Motor neuron (in vitro differentiated cells): Measurements from ENCODE around the gene NPTXR. TPM values are rescaled to one million over a fixed set of nuclear protein-coding genes. Genes with fewer than 3 reads are reported as not detected.

Experiments used
- ATAC-seq, 8 experiments: fragments of 200-7000 bp; cut with Tn5 transposase; replicated peaks in 6 of 8; 2 replicates each; pipeline ENCODE4 v1.8.0; 2021; ENCODE audit warnings: mild to moderate bottlenecking in 8 of 8, moderate library complexity in 8 of 8
- H3K27ac ChIP-seq, 2 donors: fragments of 250-450 bp; sonication (Bioruptor Pico); 2 replicates each; pipeline ENCODE4 v1.9.0; 2021; ENCODE audit warnings: antibody characterized with exemption in 2 of 2, mild to moderate bottlenecking in 2 of 2, moderate library complexity in 1 of 2
- H3K4me1 ChIP-seq, 2 donors: fragments of 250-450 bp; sonication (Bioruptor Pico); replicated peaks in 1 of 2; 2 replicates each; pipeline ENCODE4 v1.6.1; 2021; ENCODE audit warnings: antibody characterized with exemption in 2 of 2, mild to moderate bottlenecking in 2 of 2, moderate library complexity in 1 of 2
- H3K4me3 ChIP-seq, 5 donors: fragments of 250-450 bp; sonication (Bioruptor Pico); 2 replicates each; pipeline ENCODE4 v1.9.0; 2021; ENCODE audit warnings: antibody characterized with exemption in 5 of 5, mild to moderate bottlenecking in 5 of 5, moderate library complexity in 4 of 5
- WGBS, 10 experiments: fragments of 450-650 bp; shearing (Covaris generic); methylation state at CpG; one replicate each; pipeline ENCODE4 v1.0.0; 2022; 5-methylcytosine and 5-hydroxymethylcytosine counted together
- in situ Hi-C, 9 experiments: fragments of 400-800 bp; cut with MboI; loops; one replicate each; pipeline ENCODE4 v1.15.0; 2021; ENCODE audit warnings: low sequenced_read_pairs in 9 of 9, low pct_unique_long_range_greater_than_20kb in 2 of 9; ENCODE audit not compliant: unreplicated experiment in 9 of 9
- total RNA-seq, 8 experiments: library from RNA; unstranded; fragments of 300-600 nt; gene quantifications; 2 replicates each; pipeline versions ENCODE4 v1.2.3 to v1.2.4, GENCODE V29; 2022

The NPTXR gene
- total RNA-seq, 8 experiments from 2014 or later = 0.71 to 15.7 (median 6.1) TPM

DNA sequence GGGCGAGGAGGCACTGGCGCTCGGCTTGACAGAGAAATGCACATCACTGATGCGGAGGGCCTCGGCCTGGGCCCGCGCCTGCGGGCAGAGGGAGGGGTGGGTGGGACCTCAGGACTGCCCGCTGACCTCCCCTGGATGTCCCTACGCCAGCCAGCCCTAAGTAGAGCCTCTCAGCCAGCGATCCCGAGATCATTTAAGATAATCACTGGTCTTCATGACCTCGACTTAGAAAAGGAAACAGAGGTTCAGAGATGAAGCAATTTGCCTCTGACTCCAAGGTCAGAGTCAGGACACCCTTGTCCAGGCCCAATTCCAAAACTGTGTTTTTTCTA is 23.3 kb upstream of the NPTXR start:
- no peak for ATAC-seq
- H3K4me1 ChIP-seq = peaks cover 16 to 19% of the 10 kb centered on the region in 2 donors
- H3K27ac ChIP-seq = no peak overlapping the region
- no peak overlapping the region for H3K4me3 ChIP-seq
- no CpG with 5 or more reads among the region's 13 CpGs for WGBS, 10 experiments
- in situ Hi-C loops = loop anchor here in 3 of 9 experiments (25.0 kb wide), 1 partner anchor 245 kb away; no protein-coding TSS in a partner anchor

DNA sequence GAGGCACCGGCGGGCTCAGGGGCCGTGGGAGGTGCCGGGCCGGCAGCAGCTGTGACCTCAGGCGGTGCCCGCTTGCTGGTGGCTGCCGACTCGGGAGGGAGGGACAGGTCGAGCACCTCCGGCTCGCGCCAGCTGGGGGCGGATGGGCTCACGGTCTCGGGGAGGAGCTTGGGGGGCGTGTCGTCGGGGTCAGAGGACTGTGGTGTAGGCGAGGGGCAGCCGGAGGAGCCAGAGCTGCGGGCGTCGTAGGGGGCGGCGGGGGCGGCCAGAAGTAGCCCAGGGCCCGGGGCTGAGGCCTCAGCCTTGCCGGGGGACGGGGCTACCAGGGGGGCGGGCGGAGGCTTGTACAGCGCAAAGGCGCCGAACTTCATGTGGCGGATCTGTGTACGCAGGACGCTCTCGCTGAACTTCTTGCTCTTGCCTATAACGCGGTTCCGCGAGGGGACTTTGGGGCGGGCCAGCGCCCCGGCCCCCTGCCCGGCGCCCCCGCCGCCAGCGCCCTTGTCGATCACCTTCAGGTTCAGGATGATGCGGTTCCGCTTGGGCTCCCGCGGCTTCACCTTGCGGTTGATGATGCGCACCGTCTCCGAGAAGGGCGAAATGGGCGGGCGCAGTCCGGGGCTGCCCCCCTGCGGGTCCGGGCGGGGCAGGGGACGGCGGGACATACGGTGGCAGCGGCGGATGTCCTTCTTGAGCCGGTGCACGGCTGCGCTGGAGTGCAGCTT is 22.7 kb upstream of the NPTXR start:
- Histone ChIP-seq H3K27ac (no peak overlapping the region), H3K4me3 (no peak overlapping the region), H3K4me1 (peaks cover 18 to 19% of the 10 kb centered on the region in 2 donors)
- no peak for ATAC-seq
- in situ Hi-C loops = loop anchor here in 3 of 9 experiments (25.0 kb wide), 1 partner anchor 246 kb away; no protein-coding TSS in a partner anchor
- no CpG with 5 or more reads among the region's 75 CpGs for WGBS, 10 experiments

DNA sequence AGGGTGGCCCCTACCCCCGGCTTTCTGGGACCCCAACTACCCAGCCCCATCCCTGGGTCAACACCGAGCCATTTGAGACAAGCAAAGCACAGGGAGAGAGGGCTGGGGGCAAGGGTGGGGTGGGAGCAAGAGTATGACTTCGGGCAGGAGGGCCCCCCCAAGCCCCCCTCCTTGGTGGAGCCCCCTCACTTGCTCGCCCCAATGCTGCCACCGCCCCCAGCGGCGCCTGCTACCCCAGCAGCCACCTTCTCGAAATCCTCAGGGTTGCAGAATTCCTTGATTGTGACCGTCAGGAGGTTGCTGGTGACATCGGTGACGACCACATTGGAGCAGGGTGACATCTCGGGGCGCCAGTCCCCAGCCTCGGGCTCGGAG is 22.2 kb upstream of the NPTXR start:
- Histone ChIP-seq H3K4me3 (no peak overlapping the region), H3K4me1 (peaks cover 19 to 21% of the 10 kb centered on the region in 2 donors), H3K27ac (no peak overlapping the region)
- no CpG with 5 or more reads among the region's 15 CpGs for WGBS, 10 experiments
- no peak for ATAC-seq
- in situ Hi-C loops = loop anchor here in 3 of 9 experiments (25.0 kb wide), 1 partner anchor 246 kb away; no protein-coding TSS in a partner anchor

DNA sequence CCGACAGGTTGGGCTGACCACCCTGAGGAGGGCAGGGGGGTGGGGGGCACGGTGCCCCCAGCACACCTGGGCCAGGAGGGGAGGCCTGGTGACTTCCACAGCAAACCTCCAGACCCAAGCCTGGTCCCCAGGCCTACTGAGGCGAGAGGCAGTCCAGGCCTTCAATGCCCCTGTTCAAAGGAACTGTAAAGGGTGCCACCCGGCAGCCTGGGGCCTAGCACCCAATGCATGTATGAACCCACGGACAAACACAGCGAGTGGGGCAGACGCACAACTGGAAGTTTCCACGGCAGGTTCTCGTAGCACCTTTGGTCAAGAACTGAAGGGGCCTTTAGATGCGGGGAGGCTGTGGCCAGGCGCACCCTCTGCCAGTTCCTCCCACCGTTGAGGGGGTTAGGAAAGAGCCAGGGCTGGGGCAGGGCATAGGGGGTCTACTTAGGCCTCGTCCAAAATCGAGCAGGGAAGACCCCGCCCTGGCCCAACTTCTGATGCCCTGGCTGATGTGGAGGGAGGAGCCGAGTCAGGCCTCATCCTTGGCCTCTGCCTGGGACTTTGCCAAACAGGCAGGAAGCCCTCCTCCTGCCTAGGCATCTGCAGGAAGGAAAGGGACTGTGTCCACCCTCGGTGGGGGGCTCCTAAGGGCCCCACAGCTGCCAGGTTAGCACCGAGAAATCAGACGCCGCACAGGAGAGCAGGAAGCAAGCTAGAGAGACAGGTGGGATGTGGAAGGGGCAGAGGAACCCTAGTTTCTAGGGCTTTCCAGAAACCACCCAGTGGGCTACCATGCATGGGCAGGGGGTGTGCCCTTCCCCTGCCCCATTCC is 21.6 kb upstream of the NPTXR start:
- no peak overlapping the region for H3K4me3 ChIP-seq
- in situ Hi-C loops = loop anchor here in 3 of 9 experiments (25.0 kb wide), 1 partner anchor 247 kb away; no protein-coding TSS in a partner anchor
- WGBS, 10 experiments = 60 to 100% (median 100%) methylated on average over 2 to 4 of the region's 20 CpGs; no CpG with 5 or more reads in 6 of the 10 experiments
- no peak overlapping the region for H3K27ac ChIP-seq
- peaks cover 14 to 21% of the 10 kb centered on the region in 2 donors for H3K4me1 ChIP-seq
- no peak for ATAC-seq

DNA sequence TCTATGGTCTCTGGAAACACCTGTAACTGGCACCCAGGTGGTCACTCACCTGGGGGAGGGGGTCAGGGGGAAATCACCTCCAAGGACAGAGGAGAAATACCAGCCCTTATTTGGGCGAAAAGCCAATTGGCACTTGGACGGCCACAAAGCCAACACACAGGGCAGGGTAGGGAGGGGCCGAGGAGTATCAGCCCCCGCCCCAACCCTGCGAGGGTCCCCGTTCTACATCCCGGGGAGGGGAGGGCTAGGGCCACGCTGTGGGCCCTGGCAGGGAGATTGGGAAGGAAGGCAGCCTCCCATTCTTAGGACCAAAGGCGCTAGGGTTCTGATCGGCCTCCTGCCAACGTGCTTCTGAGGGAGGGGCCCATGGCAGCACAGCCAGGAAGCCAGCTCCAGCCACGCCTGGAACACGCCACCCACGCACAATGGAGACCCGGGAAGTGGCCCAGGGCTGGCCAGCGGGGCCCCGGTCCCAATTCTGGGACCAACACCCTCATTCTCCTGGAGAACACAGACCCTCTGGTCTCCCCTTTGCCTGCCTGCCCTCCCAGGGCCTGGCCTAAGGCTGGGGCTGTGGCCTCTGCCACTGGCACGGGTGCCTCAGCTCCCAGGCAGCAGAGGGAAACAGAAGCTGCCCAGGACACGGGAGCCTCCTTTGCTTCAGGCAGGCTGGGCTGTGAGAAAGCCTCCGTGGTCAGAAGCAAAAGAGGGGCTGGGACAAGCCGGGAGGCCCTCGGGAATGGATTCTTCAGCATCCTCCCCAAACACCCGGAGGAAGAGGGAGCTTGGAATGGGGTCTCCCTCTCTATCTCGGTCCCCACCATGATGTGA is 20.7 kb upstream of the NPTXR start:
- no peak overlapping the region for H3K27ac ChIP-seq
- WGBS, 10 experiments = 0 to 83% (median 57%) methylated on average over 1 to 8 of the region's 24 CpGs; no CpG with 5 or more reads in 6 of the 10 experiments
- no peak overlapping the region for H3K4me3 ChIP-seq
- peaks cover 10 to 22% of the 10 kb centered on the region in 2 donors for H3K4me1 ChIP-seq
- ATAC-seq = peak in 2 of 8 experiments; percentile 3 to 11
- in situ Hi-C loops = loop anchor here in 3 of 9 experiments (25.0 kb wide), 1 partner anchor 248 kb away; no protein-coding TSS in a partner anchor

DNA sequence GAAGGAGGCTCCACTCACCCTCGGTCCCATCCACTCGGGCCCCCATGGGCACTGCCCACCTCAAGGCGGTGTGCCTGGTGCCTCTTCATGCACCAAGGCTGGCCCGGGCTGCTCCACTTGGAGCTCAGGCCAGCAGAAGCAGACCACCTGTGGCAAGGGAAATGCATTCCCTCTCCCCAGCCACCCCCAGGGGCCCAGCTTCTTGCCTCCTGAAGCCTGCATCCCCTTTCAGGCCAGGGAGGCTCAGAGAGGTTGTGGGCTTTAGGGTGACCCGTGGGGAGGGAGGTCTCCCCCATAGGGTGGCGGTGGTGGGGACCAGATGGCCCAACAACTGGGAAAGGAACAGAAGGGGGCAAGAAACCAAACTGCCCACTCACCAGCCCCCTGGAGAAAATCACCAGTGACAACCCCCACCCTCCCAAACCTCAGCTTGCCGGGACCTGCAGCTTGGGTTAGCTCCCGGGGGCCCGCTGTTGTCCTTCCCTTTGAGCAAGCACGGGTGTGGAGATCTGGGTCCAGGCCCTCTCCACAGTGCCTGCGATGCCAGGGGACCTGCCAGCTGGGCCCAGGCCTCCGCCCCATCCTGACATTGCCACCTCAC is 19.8 kb upstream of the NPTXR start:
- 64 to 90% (median 80%) methylated on average over 1 to 8 of the region's 12 CpGs; no CpG with 5 or more reads in 4 of the 10 experiments for WGBS, 10 experiments
- ATAC-seq = no peak
- peaks cover 2 to 21% of the 10 kb centered on the region in 2 donors for H3K4me1 ChIP-seq
- in situ Hi-C loops = loop anchor here in 3 of 9 experiments (25.0 kb wide), 1 partner anchor 249 kb away; no protein-coding TSS in a partner anchor
- H3K4me3 ChIP-seq = no peak overlapping the region
- no peak overlapping the region for H3K27ac ChIP-seq

DNA sequence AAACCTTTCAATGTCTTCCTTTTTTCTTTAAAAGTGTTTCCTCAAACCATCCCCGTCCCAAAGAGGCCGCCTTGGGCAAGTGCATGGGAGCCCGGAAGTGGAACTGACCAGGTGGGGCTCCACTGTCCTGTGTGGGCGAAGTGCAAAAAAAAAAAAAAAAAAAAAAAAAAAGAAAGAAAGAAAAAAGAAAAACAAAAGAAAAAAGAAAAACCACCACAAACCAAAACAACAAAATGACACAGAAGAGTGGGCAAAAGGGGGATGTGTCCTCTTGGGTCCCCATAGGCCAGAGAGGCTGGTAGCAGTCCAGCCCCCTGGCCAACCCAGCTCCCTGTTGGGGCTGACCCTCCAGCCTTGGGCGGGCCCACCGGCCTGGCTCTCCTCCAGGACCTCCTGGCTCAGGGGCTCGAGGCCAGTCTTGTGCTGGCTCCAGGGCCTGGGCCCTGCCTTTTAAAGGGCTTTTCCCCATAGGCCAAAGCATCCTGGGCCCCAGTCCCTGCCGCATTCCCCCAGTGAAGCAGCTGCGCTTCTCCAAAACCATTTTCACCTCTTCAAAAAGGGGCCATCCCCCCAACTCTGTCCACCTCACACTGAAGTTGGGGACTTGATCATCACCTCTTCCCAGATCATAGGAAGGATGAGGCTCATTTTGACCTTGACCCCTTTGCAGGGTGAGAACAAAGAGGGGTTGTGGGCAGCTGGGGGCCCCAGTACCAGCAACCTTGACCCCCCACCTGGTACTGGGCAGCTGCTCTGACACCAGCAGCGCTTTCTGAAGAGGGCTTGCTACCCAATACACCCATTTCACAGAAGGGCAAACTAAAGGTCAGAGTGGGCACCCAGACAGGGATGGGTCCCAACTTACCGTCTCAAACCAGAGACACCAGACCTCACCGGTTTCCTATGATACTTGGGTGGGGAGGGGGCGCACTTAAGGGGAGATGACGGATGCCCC is 18.8 kb upstream of the NPTXR start:
- H3K27ac ChIP-seq = no peak overlapping the region
- H3K4me1 ChIP-seq = peaks cover 3 to 29% of the 10 kb centered on the region in 2 donors
- WGBS, 10 experiments = 7 to 84% (median 59%) methylated on average over 2 to 13 of the region's 14 CpGs; no CpG with 5 or more reads in 1 of the 10 experiments
- in situ Hi-C loops = loop anchor here in 3 of 9 experiments (25.0 kb wide), 1 partner anchor 250 kb away; no protein-coding TSS in a partner anchor
- no peak overlapping the region for H3K4me3 ChIP-seq
- ATAC-seq = peak in 6 of 8 experiments; percentile 13 to 58 (median 35)

DNA sequence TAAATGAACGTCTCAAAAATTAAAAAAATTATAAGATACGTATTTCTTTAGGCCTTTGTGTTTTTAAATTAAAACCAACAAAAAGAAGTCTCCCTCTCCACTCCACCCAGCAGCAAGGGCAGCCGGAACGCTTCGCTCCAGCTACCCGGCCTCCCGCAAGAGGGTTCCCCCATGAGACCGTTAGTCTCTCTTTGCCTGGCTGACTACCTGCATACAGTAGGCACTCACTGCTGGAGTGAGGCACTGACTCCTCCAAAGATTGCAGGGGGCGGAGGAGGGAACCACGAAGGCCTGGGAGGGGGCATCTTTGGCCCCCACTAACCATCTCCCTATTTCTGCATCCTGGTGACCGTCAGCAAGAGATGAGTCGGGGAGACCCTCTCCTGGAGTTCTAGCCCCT is 18.1 kb upstream of the NPTXR start:
- H3K4me1 ChIP-seq = peaks cover 3 to 29% of the 10 kb centered on the region in 2 donors
- ATAC-seq = no peak
- WGBS, 10 experiments = 0 to 52% (median 40%) methylated on average over 1 to 11 of the region's 12 CpGs; no CpG with 5 or more reads in 3 of the 10 experiments
- in situ Hi-C loops = loop anchor here in 3 of 9 experiments (25.0 kb wide), 1 partner anchor 250 kb away; no protein-coding TSS in a partner anchor
- H3K4me3 ChIP-seq = no peak overlapping the region
- H3K27ac ChIP-seq = no peak overlapping the region

DNA sequence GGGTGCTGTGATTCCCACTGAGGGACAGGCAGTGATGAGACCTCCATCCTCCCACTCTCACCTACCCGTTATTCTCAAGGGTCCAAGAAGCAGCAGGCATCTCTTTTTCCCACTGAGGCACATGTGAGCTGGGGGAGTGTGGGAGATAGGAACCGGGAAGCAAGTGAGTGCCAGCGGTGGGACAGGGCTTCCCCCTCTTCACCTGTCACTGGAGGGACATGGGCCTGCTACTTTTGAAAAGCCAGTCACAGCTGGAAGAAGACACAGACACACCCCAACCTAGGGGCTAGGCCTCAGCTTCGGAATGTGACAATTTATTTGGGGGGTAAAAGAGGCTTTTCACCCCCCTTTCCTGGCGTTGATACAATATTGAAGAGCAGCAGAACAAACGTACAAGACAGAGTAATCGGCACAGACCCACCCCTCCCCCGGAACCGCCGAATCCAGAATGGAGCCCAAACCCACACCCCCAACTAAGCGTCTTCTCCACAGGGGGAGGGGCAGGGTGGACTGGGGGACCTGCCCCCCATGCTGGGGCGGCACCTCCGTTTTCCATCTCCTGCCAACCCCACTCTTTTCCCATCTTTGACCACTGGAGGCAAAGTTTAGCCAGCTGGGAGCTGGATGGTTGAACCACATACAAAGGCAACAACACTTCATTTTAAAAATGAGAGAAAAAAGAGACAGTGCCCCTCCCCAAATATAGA is 17.5 kb upstream of the NPTXR start:
- H3K4me1 ChIP-seq = peaks cover 3 to 29% of the 10 kb centered on the region in 2 donors
- no peak overlapping the region for H3K4me3 ChIP-seq
- peak in 2 of 8 experiments; percentile 3 to 6 for ATAC-seq
- in situ Hi-C loops = loop anchor here in 3 of 9 experiments (25.0 kb wide), 1 partner anchor 251 kb away; no protein-coding TSS in a partner anchor
- no peak overlapping the region for H3K27ac ChIP-seq
- WGBS, 10 experiments = 0 to 62% (median 24%) methylated on average over 1 to 6 of the region's 13 CpGs; no CpG with 5 or more reads in 5 of the 10 experiments

DNA sequence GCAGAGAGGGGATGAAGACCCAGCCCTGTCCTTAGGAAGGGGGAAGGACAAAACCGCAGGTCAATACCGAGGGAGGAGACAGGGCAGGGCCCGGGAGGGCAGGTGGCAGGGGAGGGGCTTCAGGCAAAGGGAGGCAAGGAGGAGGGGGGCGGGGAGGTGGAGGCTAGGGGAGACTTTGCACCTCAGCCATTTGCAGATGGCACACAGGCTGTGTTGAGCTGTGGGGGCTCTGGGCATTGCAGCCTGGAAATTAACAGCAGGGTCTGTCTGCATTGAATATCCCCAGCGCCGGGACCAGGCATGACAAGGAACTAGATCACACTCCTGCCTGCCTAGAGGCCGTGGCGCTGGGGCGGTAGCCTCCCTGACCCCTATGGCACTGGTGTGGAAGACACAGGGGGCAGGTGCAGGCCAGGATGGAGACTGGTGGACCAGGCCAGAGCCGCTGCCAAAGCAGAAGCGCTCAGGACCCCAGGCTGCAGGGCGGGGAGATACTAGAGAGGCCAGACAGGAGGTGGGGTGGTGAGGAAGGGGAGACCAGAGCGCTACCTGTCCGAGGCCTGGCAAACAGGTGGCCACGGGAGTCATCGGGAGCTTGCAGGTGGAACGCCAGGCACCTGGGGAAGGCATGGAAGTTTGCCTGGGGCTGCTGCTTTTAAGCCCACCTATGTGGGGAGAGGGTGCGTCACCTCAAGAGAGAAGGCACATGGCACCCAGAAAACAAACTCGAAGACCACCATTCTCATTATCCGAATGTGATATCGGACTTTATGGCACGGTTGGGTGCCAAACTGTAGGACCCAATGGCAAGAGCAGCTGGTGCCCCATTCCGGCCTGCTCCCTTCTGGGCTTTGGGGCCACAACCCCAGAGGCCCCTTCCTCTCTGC is 16.7 kb upstream of the NPTXR start:
- ATAC-seq = peak; percentile 1 to 36 (median 23)
- H3K4me3 ChIP-seq = no peak overlapping the region
- WGBS, 10 experiments = 37 to 70% (median 69%) methylated on average over 4 to 7 of the region's 23 CpGs; no CpG with 5 or more reads in 7 of the 10 experiments
- in situ Hi-C loops = loop anchor here in 3 of 9 experiments (25.0 kb wide), 1 partner anchor 252 kb away; no protein-coding TSS in a partner anchor
- no peak overlapping the region for H3K27ac ChIP-seq
- H3K4me1 ChIP-seq = peaks cover 3 to 29% of the 10 kb centered on the region in 2 donors
